Stimulated activated CD8-positive, alpha-beta memory T cell treated with anti-CD3 and anti-CD28 coated beads, Interleukin-7, amount 100 ng/mL, for 1 hour (primary cell): ENCODE measurements around the gene B4GALT1.

Experiments
- DNase-seq, 2 donors: peaks; one replicate each; pipeline ENCODE4 v3.0.0-alpha.2; 2020; ENCODE audit warnings: low read depth in 2 of 2

B4GALT1 gene

DNA sequence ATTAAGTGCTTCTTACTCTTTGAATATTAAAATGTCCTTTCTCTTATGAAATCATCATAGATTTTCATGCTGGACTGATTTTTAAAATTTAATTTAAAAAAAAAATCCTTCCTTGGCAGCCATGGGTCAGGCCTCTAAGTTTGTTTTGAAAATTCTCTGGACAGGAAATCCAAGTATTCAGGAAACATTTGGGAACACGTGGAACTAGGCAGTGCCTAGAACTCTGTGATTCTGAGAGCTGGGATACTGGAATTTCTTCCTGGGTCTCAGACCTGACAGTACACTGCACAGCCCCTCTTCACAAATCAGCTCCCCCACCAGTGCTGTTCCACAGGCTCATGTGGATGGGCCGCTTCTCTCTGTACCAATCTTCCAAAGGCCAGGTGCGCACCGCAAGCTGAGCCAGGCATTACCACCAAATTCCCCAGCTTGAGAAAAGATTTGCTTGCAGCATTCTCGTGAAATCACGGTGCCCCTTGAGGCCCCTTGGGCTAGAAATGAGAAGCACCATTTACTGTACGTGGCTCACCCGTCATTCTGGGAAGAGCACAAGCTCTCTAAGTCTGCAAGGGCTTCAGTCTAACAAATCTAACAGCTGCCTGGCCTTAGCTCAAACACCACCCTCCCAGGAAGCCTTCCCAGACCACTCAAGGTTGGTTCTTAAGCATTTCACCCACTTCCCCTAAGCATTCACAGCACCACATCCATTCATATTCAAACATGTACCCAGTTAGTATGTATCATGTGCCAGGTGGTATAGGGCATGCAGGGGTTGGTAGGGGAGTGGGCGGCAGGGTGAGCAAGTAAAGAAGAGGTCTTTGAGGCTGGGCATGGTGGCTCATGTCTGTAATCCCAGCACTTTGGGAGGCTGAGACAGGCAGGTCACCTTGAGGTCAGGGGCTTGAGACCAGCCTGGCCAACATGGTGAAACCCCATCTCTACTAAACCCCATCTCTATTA, 26.5 kb downstream of the B4GALT1 start:
- no peak for DNase-seq

DNA sequence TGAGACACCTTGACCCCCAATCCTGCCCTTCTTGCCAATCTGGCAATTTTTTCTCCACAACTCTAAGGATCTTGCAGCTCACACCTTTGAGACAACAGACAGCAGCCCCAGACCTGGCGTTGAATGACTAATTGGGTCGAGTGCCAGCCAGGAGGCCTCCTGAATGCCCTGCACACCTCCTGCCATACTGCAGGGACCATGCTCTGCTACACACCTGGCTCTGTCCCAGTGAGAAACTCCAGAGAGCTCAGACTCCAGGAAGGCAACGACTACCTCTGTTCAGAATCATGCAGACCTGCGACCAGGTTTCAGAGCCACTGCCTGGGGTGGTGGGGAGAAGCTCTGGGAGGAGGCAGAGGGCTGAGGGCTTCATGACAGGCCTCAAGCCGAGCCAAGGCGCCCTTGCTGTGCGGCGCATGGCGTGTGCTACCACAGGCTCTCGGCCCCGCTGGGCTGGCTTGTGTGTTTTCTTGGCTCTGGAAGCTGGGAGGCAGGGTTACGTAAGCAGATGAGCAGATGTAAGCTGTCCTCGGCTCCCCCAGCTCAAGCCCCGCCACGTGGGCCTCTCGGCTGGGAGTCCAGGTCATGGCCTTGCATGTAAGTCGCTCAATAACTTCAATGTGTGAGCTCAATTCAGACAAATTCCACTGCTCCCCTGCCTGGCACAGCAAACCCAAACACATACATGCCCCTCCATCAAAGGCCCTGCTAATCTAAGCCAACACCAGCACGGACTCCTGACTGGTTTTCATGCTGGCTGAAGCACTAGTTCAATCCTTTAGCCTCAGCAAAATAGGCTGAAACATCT, 27.5 kb downstream of the B4GALT1 start:
- no peak for DNase-seq

DNA sequence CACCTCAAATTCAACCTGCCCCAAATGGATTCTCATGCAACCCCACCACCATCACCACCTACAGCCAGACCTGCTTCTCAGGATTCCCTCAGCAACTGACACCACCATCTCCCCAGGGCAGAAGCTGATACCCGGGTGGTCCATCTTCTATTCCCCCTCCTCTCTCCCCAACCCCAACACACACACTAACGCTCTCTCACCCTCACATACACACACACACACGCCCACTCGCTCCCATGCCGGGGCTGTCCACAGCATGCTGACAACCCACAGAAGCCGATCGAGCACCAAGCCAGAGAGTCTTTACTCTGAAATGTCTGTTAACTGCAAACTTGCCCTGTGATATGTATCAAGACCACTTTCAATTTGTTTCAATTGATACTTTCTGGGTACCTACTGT, 28.4 kb downstream of the B4GALT1 start:
- DNase-seq: no peak

DNA sequence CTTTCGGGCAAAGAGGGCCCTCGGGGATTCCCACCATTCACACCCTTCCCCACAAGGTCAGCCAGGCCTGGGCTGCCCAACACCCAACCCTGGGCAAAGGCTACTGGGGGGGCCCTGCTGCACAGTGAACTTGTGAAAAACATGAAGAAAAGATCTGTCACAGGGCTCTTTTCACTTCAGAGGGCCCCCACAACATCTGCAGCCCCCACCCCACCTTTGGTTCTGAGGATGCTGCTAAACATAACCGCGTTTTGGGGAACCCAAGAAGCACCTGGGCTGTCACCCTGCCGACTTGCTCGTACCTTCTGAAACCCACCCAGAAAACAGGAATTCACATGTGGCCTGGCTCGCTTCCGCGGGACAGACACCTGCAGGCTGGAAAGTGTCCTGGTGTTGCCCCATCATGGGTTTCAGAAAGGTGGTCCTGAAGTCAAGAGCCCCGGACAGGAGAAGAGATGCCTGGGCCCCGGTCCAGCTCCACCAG, 29.3 kb downstream of the B4GALT1 start:
- no peak for DNase-seq

DNA sequence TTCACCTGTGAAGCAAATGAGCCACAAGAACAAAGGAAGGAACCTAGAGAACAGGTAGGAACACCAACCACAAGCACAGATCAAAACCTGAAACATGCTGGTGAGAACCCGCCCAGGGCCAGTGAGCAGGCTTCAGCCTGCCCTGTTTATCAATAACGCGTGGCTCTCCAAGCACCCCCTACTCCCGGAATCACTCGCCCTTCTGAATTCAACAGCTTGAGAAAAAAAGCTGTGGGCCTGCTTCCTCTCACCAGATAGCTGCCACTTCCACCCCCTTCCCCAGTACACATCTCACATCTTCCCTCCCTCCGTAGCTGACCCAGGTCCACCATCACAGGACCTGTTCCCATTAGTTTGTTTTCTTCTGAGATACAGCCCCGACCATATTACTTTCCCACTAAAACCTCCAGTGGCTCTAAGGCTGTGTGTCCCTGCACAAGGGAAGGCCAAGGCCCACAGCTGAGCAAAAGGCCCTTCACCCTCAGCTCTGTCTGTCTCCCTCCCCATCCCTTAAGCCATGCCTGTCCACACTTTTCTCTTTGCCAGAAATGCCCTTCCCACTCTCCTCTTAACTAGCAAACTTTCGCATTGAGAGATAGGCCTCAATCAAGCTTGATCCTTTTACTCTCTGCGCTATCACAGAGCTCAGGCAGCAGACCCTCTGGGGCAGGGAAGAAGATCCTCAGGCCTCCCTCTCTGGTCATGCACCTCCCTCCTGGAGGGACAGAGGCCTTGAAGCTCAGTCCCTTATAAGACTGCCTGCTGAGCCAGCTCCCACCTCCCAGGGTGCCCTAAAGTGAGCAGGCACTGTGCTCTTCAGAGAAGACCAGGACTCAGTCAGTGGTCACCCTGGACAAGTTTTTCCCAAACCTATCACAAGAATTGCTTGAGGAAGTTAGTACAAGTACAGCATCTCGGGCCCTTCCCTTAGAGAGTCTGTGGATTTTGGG, 30.1 kb downstream of the B4GALT1 start:
- no peak for DNase-seq

DNA sequence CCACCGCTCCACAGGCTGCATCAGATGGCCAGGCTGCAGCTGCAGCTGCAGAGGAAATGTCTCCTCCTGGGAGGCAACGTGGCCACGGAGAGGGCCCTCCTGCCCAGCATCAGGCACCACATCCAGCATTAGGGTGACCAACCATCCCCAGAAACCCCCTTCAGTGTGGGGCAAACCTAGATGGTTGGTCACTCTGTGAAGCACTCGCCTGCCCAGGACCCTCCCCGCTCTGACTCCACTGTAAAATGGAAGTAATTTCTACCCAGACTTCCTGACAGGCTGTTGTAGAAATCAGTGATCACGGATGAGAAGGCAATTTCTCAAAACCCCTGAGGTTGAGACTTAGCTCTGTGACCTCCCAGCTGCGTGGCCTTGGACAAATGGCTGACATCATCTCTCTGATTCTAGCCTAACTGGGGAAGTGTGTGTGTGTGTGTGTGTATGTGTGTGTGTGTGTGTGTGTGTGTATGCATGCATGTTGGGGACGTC, 31.6 kb downstream of the B4GALT1 start:
- no peak for DNase-seq

DNA sequence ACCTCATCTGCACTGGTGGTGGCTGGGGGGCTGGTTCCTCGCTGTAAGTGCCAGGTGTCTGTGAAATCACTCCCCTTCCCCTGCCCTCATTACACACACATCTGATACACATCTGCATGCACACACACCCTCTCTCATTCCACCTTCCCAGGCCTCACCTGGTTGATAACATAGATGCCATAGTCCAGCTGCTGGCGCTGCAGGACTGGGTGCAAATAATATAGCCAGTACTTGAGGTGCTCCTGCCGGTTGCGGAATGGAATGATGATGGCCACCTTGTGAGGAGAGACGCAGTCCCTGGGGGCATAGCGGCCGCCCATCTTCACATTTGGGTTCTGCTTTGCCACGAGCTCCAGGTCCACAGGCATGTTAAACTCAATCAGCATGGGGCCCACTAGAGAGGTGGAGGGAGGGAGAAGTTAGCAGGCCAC, 32.1 kb downstream of the B4GALT1 start:
- DNase-seq: no peak

DNA sequence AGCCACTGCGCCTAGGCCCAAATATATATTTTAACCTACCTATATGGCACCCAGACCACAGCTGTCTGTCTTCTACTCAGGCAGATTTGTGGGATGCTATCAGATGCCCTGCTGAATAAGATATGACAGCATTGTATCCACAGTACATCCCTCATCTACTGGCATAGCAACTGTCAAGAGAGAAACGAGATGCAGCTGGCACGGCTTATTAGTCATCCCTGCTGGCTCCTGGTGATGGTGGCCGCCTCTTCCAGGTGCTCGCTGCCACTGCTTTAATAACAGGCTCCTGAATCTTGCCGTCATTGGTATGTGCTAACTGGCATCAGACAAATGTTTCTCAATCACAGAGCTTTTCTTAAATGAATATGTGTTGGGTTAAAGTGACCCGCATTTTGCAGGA, 34.0 kb downstream of the B4GALT1 start:
- DNase-seq: no peak

DNA sequence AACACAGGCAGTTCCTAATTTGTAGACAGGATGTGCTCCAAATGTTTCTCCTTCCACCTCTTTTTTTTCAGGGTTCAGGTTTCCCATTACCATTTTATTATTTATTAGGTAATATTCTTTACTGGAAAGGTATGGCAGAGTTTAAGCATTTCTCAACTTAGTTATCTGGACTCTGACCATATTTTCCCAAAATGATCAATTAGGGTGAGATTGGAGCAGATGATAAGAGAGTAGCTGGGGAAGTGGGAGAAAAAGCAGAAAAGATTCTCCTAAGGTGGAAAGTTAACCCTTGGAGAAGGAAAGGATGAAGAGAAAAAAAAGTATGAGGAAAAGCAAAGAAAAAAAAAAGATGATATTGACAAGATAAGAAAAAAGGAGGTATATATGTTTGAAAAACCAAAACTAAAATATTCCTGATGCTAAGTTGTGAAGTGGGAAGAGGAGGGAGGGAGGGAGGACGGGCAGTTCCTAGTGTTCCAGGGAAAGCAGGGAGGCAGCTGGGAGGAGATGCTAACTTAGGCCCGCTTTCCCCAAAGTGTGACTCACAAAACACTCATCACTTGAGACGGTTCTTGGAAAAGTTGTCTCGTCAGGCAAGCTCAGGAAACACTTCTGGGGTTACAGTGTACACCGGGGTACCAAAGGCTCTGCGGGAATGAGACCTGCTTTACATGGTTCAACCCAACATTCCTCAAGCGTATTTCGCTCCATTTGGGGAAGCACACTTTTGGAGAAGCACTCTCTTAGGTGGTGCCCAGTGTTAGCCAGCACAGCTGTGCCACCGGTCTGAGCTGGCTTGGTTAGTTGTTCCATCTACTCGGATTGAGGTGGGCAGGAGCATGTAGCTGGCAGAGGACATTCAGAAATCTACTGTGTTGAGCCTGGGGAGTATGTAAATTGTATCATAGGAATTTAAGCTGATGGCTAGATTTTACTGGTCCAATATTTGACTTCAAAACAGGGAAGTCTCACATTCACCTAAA, 35.1 kb downstream of the B4GALT1 start:
- DNase-seq: no peak

DNA sequence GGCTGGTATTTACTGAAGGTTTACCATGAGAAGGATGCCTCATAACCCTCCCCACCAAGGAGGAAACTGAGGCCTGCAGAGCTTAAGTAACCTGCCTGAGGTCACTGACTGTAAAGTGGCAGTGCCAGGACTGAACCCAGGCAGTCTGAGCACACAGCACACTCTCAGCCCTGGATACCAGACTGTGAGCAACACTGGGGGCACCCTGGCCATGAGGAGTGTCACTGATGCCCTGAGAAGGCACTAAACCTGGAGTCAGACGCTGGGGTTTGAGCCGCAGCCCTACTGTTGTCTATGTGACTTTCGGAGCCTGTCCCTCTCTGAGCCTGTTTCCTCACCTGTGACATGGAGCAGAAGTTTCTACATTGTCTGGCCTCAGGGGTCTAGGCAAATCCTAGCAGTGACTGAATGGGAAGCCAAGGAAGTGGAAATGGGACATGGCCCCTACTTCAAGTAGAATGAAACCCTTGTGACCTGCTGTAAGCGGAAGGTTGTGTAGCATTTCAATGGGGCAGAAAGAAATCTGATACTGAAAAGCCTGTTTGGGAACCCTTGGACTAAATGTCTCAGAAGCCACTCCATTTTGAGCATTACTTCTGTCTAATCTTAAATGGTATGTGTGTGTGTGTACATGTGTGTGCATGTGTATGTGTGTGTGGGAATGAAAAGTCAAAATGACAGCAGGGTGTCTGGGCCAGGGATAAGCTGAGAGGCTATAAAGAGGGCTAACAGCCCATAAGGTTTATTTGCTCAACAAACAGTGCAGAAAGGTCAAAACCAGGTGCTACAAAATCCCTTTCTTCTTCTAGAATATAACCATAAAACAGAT, 36.0 kb downstream of the B4GALT1 start:
- DNase-seq: no peak

DNA sequence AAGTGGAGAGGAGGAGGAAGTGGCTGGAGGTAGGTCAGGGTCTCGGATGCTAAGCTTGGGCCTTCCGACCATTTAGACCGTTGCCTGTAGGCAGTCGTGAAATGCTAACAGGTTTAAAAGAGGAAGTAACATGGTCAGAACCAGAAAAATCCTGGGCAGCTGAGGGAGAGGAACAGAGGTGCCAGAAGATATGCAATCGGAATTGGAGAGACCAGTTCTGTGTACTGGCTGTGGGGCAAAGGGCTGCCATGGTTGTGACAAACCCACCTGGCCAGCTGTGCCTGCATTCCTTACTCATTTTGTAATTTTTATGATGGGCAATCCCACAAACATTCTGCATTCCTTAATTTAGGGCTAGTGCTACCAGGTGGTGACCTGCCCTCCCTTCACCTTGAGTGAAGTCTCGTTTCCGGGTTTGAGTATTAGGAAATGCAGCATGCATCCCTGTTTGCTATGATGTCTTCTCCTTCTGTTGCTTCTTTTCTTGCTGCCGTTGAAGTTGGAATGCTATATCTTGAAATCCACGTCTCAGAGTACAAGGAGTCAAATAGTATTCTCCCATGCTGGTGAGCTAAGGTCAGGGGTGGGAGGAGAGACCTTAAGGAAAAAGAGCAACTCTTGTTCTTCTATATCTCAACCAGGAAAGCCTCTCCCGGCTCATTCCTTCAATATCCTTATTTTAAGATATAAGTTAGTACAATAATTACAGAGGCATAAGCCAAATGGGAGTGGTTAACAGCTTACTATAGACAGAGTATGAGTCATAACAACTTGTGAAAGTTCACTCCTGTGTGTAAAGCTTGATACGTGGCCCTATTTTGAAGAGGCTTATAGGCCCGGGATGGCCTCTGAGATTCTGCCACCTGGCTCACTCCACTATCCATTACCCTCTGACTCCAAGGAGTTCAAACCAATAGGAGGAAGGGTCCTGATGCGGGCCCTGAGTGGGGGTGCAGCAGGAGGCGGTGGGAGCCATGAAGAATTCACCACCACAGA, 37.0 kb downstream of the B4GALT1 start:
- no peak for DNase-seq

DNA sequence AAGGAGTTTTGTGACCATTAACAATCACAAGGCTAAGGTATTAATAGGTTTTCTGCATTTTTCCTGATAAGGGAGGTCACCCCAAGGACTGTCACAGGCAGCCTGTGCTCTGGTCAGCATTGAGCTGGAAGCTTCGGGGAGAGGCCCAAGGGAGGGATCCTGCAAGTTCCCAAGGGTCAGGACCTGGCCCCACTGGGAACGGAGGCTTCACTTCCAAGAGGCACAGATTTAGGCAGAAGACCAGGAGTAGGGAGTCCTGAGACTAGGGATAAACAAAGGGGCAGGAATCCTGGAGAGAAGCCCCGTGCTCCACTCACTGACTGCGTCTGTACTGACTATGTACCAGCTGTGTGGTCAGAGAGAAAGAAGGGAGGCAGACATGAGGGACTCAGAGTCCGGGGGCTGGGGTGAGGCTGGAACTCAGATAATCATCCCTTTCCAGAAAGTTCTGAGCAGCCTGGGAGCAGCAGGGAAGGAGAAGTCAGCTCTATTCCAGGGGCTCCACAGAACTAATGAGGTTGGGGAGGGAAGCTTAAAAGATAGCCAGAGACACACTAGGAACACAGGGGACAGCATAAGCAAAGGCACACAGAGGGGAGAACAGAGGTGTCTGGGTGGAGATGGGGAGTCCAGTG, 37.8 kb downstream of the B4GALT1 start:
- no peak for DNase-seq

DNA sequence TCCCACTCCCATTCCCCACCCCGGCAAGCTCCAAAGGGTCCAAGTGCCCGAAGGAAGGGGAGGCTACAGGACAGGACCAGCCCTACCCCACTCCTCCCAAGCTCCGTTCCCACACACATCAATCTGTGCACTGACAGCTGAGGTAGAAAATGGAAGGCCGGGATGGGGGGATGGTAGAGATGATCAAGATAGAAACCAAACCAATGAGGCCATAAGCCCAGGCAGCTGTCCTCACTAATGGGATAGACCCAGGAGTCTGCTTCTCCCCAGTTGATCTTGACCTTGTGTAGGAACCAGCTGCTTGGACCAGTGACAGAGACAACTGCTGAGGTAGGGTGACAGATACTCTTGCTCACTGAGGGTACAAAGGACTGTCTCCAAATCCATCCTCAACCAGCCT, 38.6 kb downstream of the B4GALT1 start:
- no peak for DNase-seq

DNA sequence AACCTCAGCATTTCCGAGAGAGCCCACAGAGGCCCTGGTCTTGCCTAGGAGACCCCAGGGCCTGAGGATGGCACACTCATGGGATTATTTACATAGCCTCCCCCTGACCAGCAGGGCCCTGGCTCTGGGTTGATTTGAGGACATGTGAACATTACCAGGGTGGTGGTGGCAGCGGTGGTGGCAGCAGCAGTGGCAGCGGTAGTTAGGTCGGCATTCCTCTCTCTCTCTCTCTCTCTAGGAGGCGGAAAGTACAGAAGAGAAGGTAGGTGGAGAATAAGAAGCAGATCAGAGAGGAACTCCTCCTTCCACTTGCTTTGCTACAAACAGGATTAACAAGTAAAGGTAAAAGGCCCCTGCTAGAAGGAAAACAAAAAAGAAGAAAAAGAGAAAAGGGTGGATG, 39.3 kb downstream of the B4GALT1 start:
- DNase-seq: no peak

DNA sequence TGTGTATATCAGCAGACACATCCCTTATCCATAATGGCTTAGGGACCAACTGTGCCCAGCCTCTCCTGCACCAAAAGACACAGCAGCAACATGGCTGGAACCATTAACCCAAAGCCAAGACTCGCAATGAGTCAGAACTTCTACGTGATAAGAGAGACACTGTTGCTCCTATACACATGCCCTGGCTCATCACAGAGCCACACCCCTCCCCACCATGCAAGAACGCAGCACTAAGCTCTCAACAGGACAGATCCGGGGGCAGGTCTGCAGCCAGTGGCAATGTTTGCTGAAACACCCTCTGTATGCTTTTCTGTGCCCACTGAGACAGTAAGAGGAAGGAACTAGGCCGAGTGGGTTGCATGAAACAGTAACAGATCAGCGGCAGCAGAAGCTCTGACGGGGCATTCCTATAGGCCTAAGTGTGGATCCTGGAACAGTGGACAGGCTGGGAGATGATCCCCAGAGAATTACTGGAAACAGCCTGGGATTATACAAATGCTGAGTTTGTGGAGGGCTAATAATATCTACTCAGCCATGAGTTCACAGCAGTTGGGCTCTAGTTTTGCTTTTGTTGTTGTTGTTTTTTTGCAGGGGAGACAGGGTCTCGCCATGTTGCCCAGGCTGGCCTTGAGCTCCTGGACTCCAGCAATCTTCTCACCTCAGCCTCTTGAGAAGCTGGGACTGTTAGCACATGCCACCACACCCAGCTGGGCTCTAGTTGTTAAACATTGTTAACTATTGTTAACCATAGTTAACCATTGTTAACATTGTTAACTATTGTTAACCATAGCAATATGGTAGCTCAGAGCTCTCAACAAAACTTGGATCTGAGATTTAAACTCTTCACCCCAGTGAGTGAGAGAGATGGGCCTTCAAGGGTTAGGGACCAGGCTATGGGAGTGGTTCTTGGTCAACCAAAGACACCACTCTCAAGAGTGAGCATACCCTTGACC, 41.0 kb downstream of the B4GALT1 start:
- DNase-seq: no peak

DNA sequence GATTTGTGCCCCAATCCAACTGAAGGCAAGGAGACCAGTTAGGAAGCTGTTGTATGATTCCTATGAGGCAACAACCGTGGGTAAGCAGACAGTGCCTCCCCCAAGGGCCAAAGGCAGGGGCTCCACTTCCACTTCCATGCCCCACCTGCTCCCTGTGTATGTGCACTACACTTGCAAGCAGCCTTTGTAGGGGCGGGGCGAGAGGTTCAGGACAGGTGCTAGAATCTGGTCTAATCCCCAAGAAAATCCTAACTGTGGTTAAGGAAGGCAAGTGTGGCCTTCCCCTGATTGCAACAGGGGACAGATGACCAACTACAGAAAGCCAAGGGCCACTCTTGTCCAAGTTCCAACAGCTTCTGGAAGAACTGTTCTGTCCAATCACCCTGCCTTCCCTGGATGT, 41.7 kb downstream of the B4GALT1 start:
- no peak for DNase-seq
